Measurements from ENCODE around the gene ABLIM2.

The ABLIM2 gene

GRCh38 chr4:8128100-8128856 is 30.3 kb downstream of the ABLIM2 start:
- no peak for TF ChIP-seq CTCF (IDR thresholded peaks at IDR 0.05; ENCODE audit: control insufficient read depth, extremely low read depth, insufficient read depth)
- DNase-seq (ENCODE audit: low read depth), result no peak

GRCh38 chr4:8127051-8127826 is 31.4 kb downstream of the ABLIM2 start:
- no peak for TF ChIP-seq CTCF (IDR thresholded peaks at IDR 0.05; ENCODE audit: control insufficient read depth, extremely low read depth, insufficient read depth)
- no peak overlapping the region for H3K4me3 ChIP-seq (ENCODE audit: low read depth, low read length)
- no peak for DNase-seq (ENCODE audit: low read depth)

More at GRCh38 chr4:8128100-8128856, 30.3 kb downstream of the ABLIM2 start:
- no peak overlapping the region for H3K4me3 ChIP-seq (ENCODE audit: low read depth, low read length)

- no peak for TF ChIP-seq CTCF (IDR thresholded peaks at IDR 0.05; ENCODE audit: control insufficient read depth, extremely low read depth, insufficient read depth)
These were observed 32.1 kb downstream of the ABLIM2 start for GRCh38 chr4:8126523-8126922.

GRCh38 chr4:8125526-8126056 is 33.0 kb downstream of the ABLIM2 start:
- H3K4me3 ChIP-seq (ENCODE audit: low read depth, low read length), result no peak overlapping the region
- no peak for DNase-seq (ENCODE audit: low read depth)
- TF ChIP-seq CTCF (IDR thresholded peaks at IDR 0.05; ENCODE audit: control insufficient read depth, extremely low read depth, insufficient read depth), result no peak

More at GRCh38 chr4:8126523-8126922, 32.1 kb downstream of the ABLIM2 start:
- no peak for DNase-seq (ENCODE audit: low read depth)
- H3K4me3 ChIP-seq (ENCODE audit: low read depth, low read length), result no peak overlapping the region

- no peak for TF ChIP-seq CTCF (IDR thresholded peaks at IDR 0.05; ENCODE audit: control insufficient read depth, extremely low read depth, insufficient read depth)
- no peak for DNase-seq (ENCODE audit: low read depth)
- H3K4me3 ChIP-seq (ENCODE audit: low read depth, low read length), result no peak overlapping the region
These were observed 34.7 kb downstream of the ABLIM2 start for GRCh38 chr4:8123870-8124269.

- TF ChIP-seq CTCF (IDR thresholded peaks at IDR 0.05; ENCODE audit: control insufficient read depth, extremely low read depth, insufficient read depth), result no peak
- DNase-seq (ENCODE audit: low read depth), result no peak
- no peak overlapping the region for H3K4me3 ChIP-seq (ENCODE audit: low read depth, low read length)
These were observed 35.2 kb downstream of the ABLIM2 start for GRCh38 chr4:8123389-8123788.
